Sigmoid colon (tissue), 4 donors: Measurements from ENCODE around the gene IQCE.

Experiments
- CTCF ChIP-seq, 4 experiments: fragments of 450-650 bp in 3 of 4; fragments of 200-600 bp in 1 of 4; IDR thresholded peaks; one replicate each; pipeline ENCODE4 v1.5.1; 2016 to 2019; ENCODE audit warnings: antibody characterized with exemption in 4 of 4, mild to moderate bottlenecking in 3 of 4, moderate library complexity in 2 of 4
- EP300 ChIP-seq, 4 donors: sonication (generic); formaldehyde crosslinking; IDR thresholded peaks; one replicate each; pipeline ENCODE4 v1.6.1; 2017; ENCODE audit warnings: antibody characterized with exemption in 4 of 4
- POLR2A ChIP-seq, 2 donors: fragments of 450-650 bp; IDR thresholded peaks; one replicate each; pipeline ENCODE4 v1.6.1; 2016; ENCODE audit warnings: antibody characterized with exemption in 2 of 2, mild to moderate bottlenecking in 2 of 2, moderate library complexity in 2 of 2

- no peak for TF ChIP-seq CTCF (IDR thresholded peaks at IDR 0.05)
- no peak for TF ChIP-seq POLR2A (IDR thresholded peaks at IDR 0.05)
- TF ChIP-seq EP300 (IDR thresholded peaks at IDR 0.05), result no peak
Measured at GRCh38 chr7:2617325-2617905, 58.6 kb downstream of the IQCE start.
